GM15510 (cell line): ENCODE results near the gene RPL41.

ENCODE experiments used
- POLR2A ChIP-seq: IDR thresholded peaks from 3 replicates; pipeline ENCODE4 v1.6.1; 2011; ENCODE audit warnings: borderline replicate concordance; ENCODE audit not compliant: insufficient read length; ENCODE audit errors: extremely low read depth

Gene RPL41

GRCh38 chr12:56118688-56119357 is 2.4 kb downstream of the RPL41 start:
- no peak for TF ChIP-seq POLR2A

GRCh38 chr12:56119361-56119796 is 2.9 kb downstream of the RPL41 start:
- TF ChIP-seq POLR2A = no peak

GRCh38 chr12:56120158-56120846 is 3.9 kb downstream of the RPL41 start:
- no peak for TF ChIP-seq POLR2A

GRCh38 chr12:56121204-56121870 is 4.9 kb downstream of the RPL41 start:
- no peak for TF ChIP-seq POLR2A

GRCh38 chr12:56122637-56123036 is 6.2 kb downstream of the RPL41 start:
- TF ChIP-seq POLR2A = no peak

GRCh38 chr12:56124133-56124532 is 7.7 kb downstream of the RPL41 start:
- TF ChIP-seq POLR2A = no peak

GRCh38 chr12:56126732-56127239 is 10.4 kb downstream of the RPL41 start:
- no peak for TF ChIP-seq POLR2A

- no peak for TF ChIP-seq POLR2A
Measured at GRCh38 chr12:56127485-56127887, 11.1 kb downstream of the RPL41 start.

- peak; percentile 71 for TF ChIP-seq POLR2A
Measured at GRCh38 chr12:56127888-56128669, 11.6 kb downstream of the RPL41 start, which contains the start of gene ESYT1. Gene ESYT1, plus strand, starts transcription at chr12:56128267. Its CDS starts 53 bp downstream, at chr12:56128320.

GRCh38 chr12:56128670-56129205 is 12.3 kb downstream of the RPL41 start:
- TF ChIP-seq POLR2A = no peak

GRCh38 chr12:56129206-56129941 is 12.9 kb downstream of the RPL41 start:
- TF ChIP-seq POLR2A = peak; percentile 69

- no peak for TF ChIP-seq POLR2A
Measured at GRCh38 chr12:56129942-56130495, 13.6 kb downstream of the RPL41 start.

- TF ChIP-seq POLR2A = no peak
Measured at GRCh38 chr12:56130876-56131275, 14.4 kb downstream of the RPL41 start.
